DOHH2 (cell line): ENCODE data around the gene PRRC1.

Experiments used
- CTCF ChIP-seq: fragments of 200-600 bp; sonication (generic); IDR thresholded peaks from one replicate; pipeline ENCODE4 v1.5.1; 2014; ENCODE audit warnings: antibody characterized with exemption, mild to moderate bottlenecking, low read depth, low read length; ENCODE audit not compliant: poor library complexity, severe bottlenecking
- EZH2phosphoT487 ChIP-seq: fragments of 200-600 bp; sonication (generic); IDR thresholded peaks from 2 replicates; pipeline ENCODE4 v1.6.1; 2017; ENCODE audit warnings: borderline replicate concordance, mild to moderate bottlenecking, antibody characterized with exemption, low read length, moderate library complexity, mixed read lengths

- TF ChIP-seq CTCF, result no peak
- TF ChIP-seq EZH2phosphoT487, result no peak
These were observed at the start of gene PRRC1 for GRCh38 chr5:127517480-127518318.
